Neuron (in vitro differentiated cells): ENCODE data around the gene RETSAT.
"Not testable (repeated sequence)": the region's sequence is repeated elsewhere in the genome, so short reads cannot be mapped to it uniquely, and the experiment has no call there.

Source experiments
- H2AFZ ChIP-seq: one replicate; pipeline ENCODE4 v1.6.1; 2013; ENCODE audit warnings: low read depth, mild to moderate bottlenecking, inconsistent platforms, low read length, moderate library complexity
- H3K27me3 ChIP-seq: one replicate; pipeline ENCODE4 v1.6.1; 2013; ENCODE audit warnings: low read length; ENCODE audit not compliant: insufficient read depth
- H3K36me3 ChIP-seq: one replicate; pipeline ENCODE4 v1.6.1; 2013; ENCODE audit warnings: low read length; ENCODE audit not compliant: insufficient read depth
- H3K4me1 ChIP-seq: one replicate; pipeline ENCODE4 v1.6.1; 2013; ENCODE audit warnings: low read length; ENCODE audit not compliant: insufficient read depth
- H3K4me3 ChIP-seq: 2 replicates; pipeline ENCODE4 v1.5.1; 2013; ENCODE audit warnings: mild to moderate bottlenecking, low read length, moderate library complexity
- H3K9me3 ChIP-seq: one replicate; pipeline ENCODE4 v1.6.1; 2013; ENCODE audit warnings: low read length

The RETSAT gene

DNA sequence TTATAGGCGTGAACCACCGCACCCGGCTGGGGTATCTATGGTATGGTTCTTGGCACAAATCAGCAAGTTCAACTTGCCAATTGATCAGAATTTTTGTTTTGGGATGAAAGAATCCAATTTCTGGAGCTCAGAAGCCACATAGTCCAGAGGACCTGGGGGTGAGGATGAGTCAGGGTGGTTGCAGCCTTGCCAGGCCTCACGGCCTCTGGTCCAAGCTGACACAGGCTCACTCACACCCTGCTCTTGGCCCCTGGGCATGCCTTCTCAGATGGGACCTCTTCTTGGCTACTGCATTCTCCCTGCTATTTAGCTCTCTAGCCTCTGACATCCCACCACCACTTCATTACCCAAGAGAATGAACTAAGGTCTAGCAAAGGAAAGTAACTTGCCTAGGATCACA, 39.5 kb upstream of the RETSAT start:
- Histone ChIP-seq H3K4me3 (no peak overlapping the region), H3K27me3 (no peaks in the 10 kb centered on the region), H2AFZ (no peak overlapping the region), H3K4me1 (peaks cover 5% of the 10 kb centered on the region), H3K36me3 (peaks cover 2% of the 10 kb centered on the region), H3K9me3 (no peaks in the 10 kb centered on the region)

DNA sequence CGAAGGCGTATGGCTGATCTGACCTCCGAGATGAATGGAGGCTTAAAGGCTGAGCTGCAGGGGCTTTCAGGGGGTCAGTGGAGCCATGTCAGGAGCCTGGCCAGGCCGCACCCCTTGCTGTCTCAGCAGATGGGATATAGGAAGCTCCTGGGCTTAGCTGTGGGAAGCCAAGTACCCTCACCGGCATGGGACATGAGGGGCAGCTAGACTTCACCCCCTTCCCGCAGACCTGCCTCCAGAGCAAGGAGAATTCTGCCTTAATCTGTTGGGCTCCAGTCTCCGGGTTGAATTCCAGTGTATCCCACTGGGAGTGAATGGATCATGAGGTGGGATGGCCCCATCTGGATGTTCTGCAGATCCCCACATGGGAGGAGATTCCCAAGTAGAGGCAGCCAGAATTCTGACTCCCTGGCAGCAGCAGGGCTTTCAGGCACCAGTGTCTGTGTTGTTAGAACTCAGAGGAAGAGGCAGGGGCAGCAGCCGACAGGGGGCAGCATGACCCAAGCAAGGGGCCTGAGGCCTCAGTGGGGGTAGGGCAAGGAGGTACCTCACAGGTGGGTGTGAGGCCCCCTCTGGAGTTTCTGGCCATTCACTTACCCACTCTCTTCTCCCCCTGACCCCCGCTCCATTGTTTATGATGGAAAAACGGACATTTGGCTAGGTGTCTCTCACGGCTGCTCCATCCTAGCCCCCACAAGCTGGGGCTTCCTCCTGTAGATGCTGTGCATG, 36.8 kb upstream of the RETSAT start:
- Histone ChIP-seq H3K4me3 (no peak overlapping the region), H3K9me3 (no peaks in the 10 kb centered on the region), H3K36me3 (peaks cover 4% of the 10 kb centered on the region), H2AFZ (no peak overlapping the region), H3K27me3 (no peaks in the 10 kb centered on the region), H3K4me1 (peaks cover 13% of the 10 kb centered on the region)

DNA sequence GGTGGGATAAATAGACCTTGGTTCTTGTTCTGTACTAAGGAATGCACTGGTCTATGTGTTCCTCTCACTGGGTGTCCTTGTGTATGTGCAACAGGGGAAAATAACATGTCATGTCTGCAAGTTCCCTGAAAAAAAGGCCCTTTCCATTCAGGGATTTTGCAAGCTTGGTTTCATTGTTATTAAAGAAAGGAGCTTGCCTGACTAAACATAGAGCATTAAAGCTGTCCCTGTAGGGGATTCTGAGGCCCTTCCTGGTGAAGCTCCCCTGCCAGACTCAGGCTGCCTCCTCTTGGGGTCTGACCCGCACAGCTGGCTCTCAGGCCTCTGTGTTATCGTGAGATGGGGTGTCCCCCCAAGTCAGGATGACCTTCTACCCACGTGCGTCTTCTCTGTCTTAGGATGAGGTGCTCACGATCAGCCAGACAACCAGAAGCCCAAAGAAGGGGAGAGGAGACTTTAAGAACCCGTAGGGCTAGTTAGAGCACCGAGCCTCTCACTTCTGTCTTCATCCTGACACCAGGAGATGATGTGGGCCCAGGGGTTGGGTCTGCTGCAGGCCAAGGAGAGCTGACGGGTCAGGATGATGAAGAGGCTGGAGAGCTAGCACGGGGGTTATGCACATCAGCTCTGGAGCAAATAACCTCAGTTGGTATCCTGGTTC, 34.7 kb upstream of the RETSAT start:
- peaks cover 13% of the 10 kb centered on the region for H3K4me1 ChIP-seq
- H3K27me3 ChIP-seq, result no peaks in the 10 kb centered on the region
- no peaks in the 10 kb centered on the region for H3K9me3 ChIP-seq
- no peak overlapping the region for H2AFZ ChIP-seq
- H3K36me3 ChIP-seq, result peaks cover 4% of the 10 kb centered on the region
- no peak overlapping the region for H3K4me3 ChIP-seq

GRCh38 chr2:85387754-85388153, 33.4 kb upstream of the RETSAT start:
- Histone ChIP-seq H3K27me3 (no peaks in the 10 kb centered on the region), H3K4me3 (no peak overlapping the region), H2AFZ (no peak overlapping the region), H3K4me1 (peaks cover 13% of the 10 kb centered on the region), H3K36me3 (peaks cover 6% of the 10 kb centered on the region), H3K9me3 (no peaks in the 10 kb centered on the region)

- Histone ChIP-seq H3K4me1 (peaks cover 13% of the 10 kb centered on the region), H3K36me3 (peaks cover 7% of the 10 kb centered on the region), H3K27me3 (no peaks in the 10 kb centered on the region), H3K9me3 (peaks cover under 1% of the 10 kb centered on the region), H2AFZ (no peak overlapping the region), H3K4me3 (no peak overlapping the region)
Observed at GRCh38 chr2:85385746-85386145, 31.4 kb upstream of the RETSAT start.

- Histone ChIP-seq H3K4me3 (no peak overlapping the region), H3K4me1 (peaks cover 8% of the 10 kb centered on the region), H3K36me3 (peaks cover 10% of the 10 kb centered on the region), H3K27me3 (no peaks in the 10 kb centered on the region), H2AFZ (no peak overlapping the region), H3K9me3 (peaks cover 4% of the 10 kb centered on the region)
Observed at GRCh38 chr2:85383850-85384249, 29.5 kb upstream of the RETSAT start.

DNA sequence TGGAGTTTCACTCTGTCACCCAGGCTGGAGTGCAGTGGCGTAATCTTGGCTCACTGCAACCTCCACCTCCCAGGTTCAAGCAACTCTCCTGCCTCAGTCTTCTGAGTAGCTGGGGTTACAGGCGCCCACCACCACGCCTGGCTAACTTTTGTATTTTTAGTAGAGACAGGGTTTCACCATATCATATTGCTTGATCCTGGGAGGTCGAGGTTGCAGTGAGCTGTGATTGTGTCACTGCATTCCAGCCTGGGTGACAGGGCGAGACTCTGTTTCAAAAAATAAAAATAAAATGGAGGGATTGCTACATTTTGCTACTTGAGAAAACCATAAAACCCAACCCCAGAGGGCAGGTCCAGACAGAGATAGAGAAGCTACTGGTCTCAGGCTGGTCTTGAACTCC, 28.8 kb upstream of the RETSAT start:
- not testable (repeated sequence) for H3K4me1 ChIP-seq, H3K9me3 ChIP-seq, H3K27me3 ChIP-seq, H2AFZ ChIP-seq, H3K4me3 ChIP-seq
- H3K36me3 ChIP-seq, result peaks cover 11% of the 10 kb centered on the region

DNA sequence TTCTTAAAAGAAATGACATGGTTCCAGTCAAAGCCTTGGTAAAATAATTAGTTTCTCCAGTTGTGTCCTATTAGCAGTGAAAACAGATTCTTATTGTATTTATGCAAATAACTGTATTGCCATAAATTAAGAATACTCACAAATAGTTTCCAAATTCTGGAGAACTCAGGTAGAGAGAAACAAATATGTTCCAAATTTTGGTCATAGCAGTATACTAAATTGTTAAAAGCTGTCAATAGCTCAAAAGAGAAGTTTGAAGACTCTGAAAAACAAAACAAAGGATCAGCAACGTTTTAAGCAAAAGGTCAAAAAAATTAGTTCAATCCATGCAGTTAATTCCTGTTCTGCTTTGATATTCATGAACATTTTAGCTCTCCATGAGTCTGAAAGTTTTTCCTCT, 25.7 kb upstream of the RETSAT start:
- Histone ChIP-seq H2AFZ (no peak overlapping the region), H3K4me1 (no peaks in the 10 kb centered on the region), H3K27me3 (no peaks in the 10 kb centered on the region), H3K4me3 (no peak overlapping the region), H3K9me3 (peaks cover 4% of the 10 kb centered on the region), H3K36me3 (peaks cover 19% of the 10 kb centered on the region)

- Histone ChIP-seq H3K4me3 (no peak overlapping the region), H2AFZ (no peak overlapping the region), H3K36me3 (peaks cover 16% of the 10 kb centered on the region), H3K9me3 (peaks cover 4% of the 10 kb centered on the region), H3K4me1 (no peaks in the 10 kb centered on the region), H3K27me3 (no peaks in the 10 kb centered on the region)
Observed at GRCh38 chr2:85378257-85378656, 23.9 kb upstream of the RETSAT start.

DNA sequence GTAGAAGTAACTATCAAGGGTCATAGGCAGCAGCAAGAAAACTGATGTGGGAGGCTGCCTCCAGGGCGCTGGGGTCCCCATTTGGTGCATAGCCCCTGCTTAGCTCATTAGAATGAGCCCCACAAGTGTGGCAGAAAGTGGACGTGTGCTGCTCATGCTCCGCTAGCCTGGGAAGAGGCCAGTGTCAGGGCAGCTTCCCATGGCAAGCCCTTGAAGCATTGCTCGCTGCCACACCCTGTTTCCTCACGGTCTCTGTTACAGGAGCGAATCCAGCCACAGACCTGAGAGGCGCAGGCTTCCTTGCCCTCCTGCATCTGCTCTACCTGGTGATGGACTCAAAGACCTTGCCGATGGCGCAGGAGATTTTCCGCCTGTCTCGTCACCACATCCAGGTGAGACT, 22.8 kb upstream of the RETSAT start:
- Histone ChIP-seq H3K36me3 (peaks cover 16% of the 10 kb centered on the region), H3K9me3 (peaks cover 4% of the 10 kb centered on the region), H2AFZ (no peak overlapping the region), H3K4me1 (no peaks in the 10 kb centered on the region), H3K27me3 (no peaks in the 10 kb centered on the region), H3K4me3 (no peak overlapping the region)

DNA sequence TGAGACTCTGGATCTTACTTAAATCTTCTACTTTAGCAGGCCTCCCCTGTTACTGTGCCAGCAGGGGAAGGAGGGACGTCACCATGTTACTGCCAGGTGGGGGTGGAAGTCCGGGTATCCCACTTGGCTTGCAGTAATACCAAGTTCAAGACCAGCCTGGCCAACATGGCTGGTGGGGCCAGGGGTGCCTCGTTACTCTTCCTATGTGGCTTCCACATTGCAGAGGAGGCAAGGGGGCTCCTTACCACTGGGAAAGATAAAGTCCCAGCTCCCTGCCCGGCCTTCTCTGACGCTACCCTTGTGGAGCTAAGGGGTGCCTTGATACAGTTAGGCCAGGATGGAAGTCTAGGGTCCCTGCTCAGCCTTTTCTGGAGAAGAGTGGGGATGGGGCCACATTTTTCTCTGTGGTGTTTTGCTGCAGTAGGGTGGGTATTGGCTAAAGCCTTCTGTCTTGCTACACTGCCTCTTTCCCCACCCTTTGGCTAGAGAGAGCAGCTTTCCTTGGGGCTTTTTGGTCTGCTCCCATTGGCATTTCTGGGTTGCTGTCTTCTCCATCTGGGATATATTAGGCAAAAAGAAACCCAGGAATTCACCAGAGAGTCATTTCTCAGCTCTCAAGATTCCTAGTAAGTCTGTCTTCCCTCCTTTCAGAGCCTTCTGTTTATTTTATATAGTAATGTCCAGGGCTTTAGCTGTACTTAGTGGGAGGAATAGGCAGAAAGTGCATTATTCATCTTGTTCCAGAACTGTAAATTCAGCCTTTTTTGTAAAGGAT, 22.1 kb upstream of the RETSAT start:
- no peaks in the 10 kb centered on the region for H3K27me3 ChIP-seq
- H2AFZ ChIP-seq, result no peak overlapping the region
- H3K4me1 ChIP-seq, result no peaks in the 10 kb centered on the region
- peaks cover 4% of the 10 kb centered on the region for H3K9me3 ChIP-seq
- H3K4me3 ChIP-seq, result no peak overlapping the region
- H3K36me3 ChIP-seq, result peaks cover 16% of the 10 kb centered on the region

DNA sequence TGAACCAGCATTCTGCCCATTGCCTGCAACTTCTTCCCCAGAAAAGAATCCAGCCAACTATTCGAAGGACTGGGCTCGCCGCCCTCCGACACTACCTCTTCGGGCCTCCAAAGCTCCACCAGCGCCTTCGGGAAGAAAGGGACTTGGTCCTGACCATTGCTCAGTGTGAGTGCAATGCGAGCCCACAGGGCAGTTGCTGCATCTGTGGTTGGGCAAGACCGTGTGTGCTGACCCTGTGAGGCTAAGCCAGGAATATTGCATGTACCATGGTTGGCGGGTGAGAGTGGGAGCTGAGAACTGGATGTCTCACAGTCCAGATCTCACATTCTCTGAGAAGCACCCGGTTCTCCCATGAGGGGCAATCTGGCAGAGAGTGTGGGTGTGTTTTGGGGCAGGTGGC, 16.7 kb upstream of the RETSAT start:
- no peaks in the 10 kb centered on the region for H3K27me3 ChIP-seq
- H3K4me1 ChIP-seq, result no peaks in the 10 kb centered on the region
- H2AFZ ChIP-seq, result no peak overlapping the region
- H3K36me3 ChIP-seq, result peaks cover 3% of the 10 kb centered on the region
- H3K9me3 ChIP-seq, result peaks cover 2% of the 10 kb centered on the region
- no peak overlapping the region for H3K4me3 ChIP-seq

GRCh38 chr2:85369500-85369899, 15.2 kb upstream of the RETSAT start:
- no peaks in the 10 kb centered on the region for H3K27me3 ChIP-seq
- peaks cover 2% of the 10 kb centered on the region for H3K9me3 ChIP-seq
- H2AFZ ChIP-seq, result no peak overlapping the region
- no peaks in the 10 kb centered on the region for H3K4me1 ChIP-seq
- no peak overlapping the region for H3K4me3 ChIP-seq
- H3K36me3 ChIP-seq, result peaks cover 3% of the 10 kb centered on the region
